ENCODE results near the gene USP47.

USP47 gene

GRCh38 chr11:11880179-11880578, 38.4 kb downstream of the USP47 start:
- ChIA-PET CTCF (interaction anchor here (0.9 kb wide), 1 partner anchor 31 kb away, joined by 3 read pairs; no protein-coding TSS in a partner anchor), POLR2A (interaction anchor here (0.9 to 1.5 kb wide), 2 partner anchors 8 to 38 kb away, joined by 3 read pairs; partner anchors contain the start of gene USP47)
- no peak for DNase-seq (ENCODE audit: extremely low spot score)
- TF ChIP-seq FOXA1 (IDR thresholded peaks at IDR 0.05) = no peak
- TF ChIP-seq FOXK2 (IDR thresholded peaks at IDR 0.05) = no peak
- TF ChIP-seq BHLHE40 (IDR thresholded peaks at IDR 0.05; ENCODE audit: borderline replicate concordance) = no peak
- TF ChIP-seq L3MBTL2 (conservative IDR thresholded peaks at IDR 0.05) = no peak
- TF ChIP-seq SUZ12 (IDR thresholded peaks at IDR 0.05) = no peak
- TF ChIP-seq, protein P1, sequence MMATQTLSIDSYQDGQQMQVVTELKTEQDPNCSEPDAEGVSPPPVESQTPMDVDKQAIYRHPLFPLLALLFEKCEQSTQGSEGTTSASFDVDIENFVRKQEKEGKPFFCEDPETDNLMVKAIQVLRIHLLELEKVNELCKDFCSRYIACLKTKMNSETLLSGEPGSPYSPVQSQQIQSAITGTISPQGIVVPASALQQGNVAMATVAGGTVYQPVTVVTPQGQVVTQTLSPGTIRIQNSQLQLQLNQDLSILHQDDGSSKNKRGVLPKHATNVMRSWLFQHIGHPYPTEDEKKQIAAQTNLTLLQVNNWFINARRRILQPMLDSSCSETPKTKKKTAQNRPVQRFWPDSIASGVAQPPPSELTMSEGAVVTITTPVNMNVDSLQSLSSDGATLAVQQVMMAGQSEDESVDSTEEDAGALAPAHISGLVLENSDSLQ (IDR thresholded peaks at IDR 0.05) = no peak
- no peak for TF ChIP-seq ELF4 (IDR thresholded peaks at IDR 0.05)
- no peak for TF ChIP-seq CTBP1 (IDR thresholded peaks at IDR 0.05; ENCODE audit: borderline replicate concordance)
- no peak for TF ChIP-seq ZNF384 (IDR thresholded peaks at IDR 0.05)
- TF ChIP-seq HDGF (IDR thresholded peaks at IDR 0.05; ENCODE audit: borderline replicate concordance) = no peak
- no peak for TF ChIP-seq FOXM1 (IDR thresholded peaks at IDR 0.05; ENCODE audit: borderline replicate concordance)

GRCh38 chr11:11882539-11882938, 40.8 kb downstream of the USP47 start:
- ChIA-PET POLR2A (no interaction called here), CTCF (interaction anchor here (1.2 kb wide), 1 partner anchor 37 kb away, joined by 3 read pairs; no protein-coding TSS in a partner anchor)
- DNase-seq (ENCODE audit: extremely low spot score) = no peak
- TF ChIP-seq TARDBP (IDR thresholded peaks at IDR 0.05) (no peak), FOXK2 (IDR thresholded peaks at IDR 0.05) (no peak), ELF4 (IDR thresholded peaks at IDR 0.05) (no peak), HDGF (IDR thresholded peaks at IDR 0.05; ENCODE audit: borderline replicate concordance) (no peak), ARNT (IDR thresholded peaks at IDR 0.05) (no peak), ZNF384 (IDR thresholded peaks at IDR 0.05) (no peak), L3MBTL2 (conservative IDR thresholded peaks at IDR 0.05) (no peak), SUZ12 (IDR thresholded peaks at IDR 0.05) (no peak), NFRKB (IDR thresholded peaks at IDR 0.05) (no peak), FOXA1 (IDR thresholded peaks at IDR 0.05) (no peak), LEF1 (IDR thresholded peaks at IDR 0.05; ENCODE audit: borderline replicate concordance) (no peak), SP1 (IDR thresholded peaks at IDR 0.05) (no peak), BHLHE40 (IDR thresholded peaks at IDR 0.05; ENCODE audit: borderline replicate concordance) (no peak), CTBP1 (IDR thresholded peaks at IDR 0.05; ENCODE audit: borderline replicate concordance) (no peak)
- TF ChIP-seq, protein P1 (IDR thresholded peaks at IDR 0.05) = no peak

DNA sequence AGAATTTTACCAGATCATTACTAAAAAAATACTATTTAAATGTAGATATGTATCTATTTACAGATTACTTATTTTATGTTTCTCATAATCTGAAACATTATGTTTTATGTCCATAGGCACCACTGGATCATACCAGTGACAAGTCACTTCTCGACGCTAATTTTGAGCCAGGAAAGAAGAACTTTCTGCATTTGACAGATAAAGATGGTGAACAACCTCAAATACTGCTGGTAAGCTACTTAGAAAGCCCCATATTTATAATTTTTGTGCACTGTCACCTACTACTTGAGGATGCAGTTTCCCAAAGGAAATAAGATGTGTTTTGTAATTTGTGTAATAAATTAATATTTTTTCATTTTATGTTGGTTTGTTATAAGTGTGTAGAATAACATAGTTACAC, 42.6 kb downstream of the USP47 start:
- POLR2A ChIA-PET = no interaction called here
- CTCF ChIA-PET = no interaction called here
- DNase-seq (ENCODE audit: extremely low spot score) = no peak
- TF ChIP-seq ZNF384 (IDR thresholded peaks at IDR 0.05) (no peak), NFRKB (IDR thresholded peaks at IDR 0.05) (no peak), FOXM1 (IDR thresholded peaks at IDR 0.05; ENCODE audit: borderline replicate concordance) (no peak), TARDBP (IDR thresholded peaks at IDR 0.05) (no peak), SP1 (IDR thresholded peaks at IDR 0.05) (no peak), LEF1 (IDR thresholded peaks at IDR 0.05; ENCODE audit: borderline replicate concordance) (no peak), L3MBTL2 (conservative IDR thresholded peaks at IDR 0.05) (no peak)

GRCh38 chr11:11884774-11885481, 43.2 kb downstream of the USP47 start:
- TF ChIP-seq HDGF (IDR thresholded peaks at IDR 0.05; ENCODE audit: borderline replicate concordance) (no peak), CTBP1 (IDR thresholded peaks at IDR 0.05; ENCODE audit: borderline replicate concordance) (no peak), FOXM1 (IDR thresholded peaks at IDR 0.05; ENCODE audit: borderline replicate concordance) (no peak), ARNT (IDR thresholded peaks at IDR 0.05) (no peak), SUZ12 (IDR thresholded peaks at IDR 0.05) (no peak)
- DNase-seq (ENCODE audit: extremely low spot score) = no peak
- ChIA-PET CTCF (no interaction called here), POLR2A (no interaction called here)

DNA sequence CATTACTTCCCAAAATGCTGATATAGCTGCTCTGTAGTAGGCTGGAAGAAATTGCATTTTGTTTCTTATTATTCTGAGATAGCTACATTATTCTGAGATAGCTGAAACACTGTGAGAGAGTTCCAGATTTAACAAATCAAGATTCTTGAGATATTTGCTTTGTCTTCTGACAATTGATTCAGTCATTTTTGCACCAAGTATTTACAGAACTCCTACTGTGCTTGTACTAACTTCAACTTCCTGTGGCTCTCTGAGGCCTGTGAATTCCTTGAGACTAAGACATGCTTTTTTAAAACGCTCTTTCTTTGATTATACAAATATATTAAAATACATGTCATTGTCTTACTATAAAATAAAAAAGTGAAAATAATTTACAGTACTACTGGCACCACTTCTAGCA, 52.7 kb downstream of the USP47 start:
- ChIA-PET CTCF (no interaction called here), POLR2A (no interaction called here)
- DNase-seq (ENCODE audit: extremely low spot score) = no peak
- TF ChIP-seq SP1 (IDR thresholded peaks at IDR 0.05) = no peak
- no peak for TF ChIP-seq LEF1 (IDR thresholded peaks at IDR 0.05; ENCODE audit: borderline replicate concordance)
- TF ChIP-seq HDGF (IDR thresholded peaks at IDR 0.05; ENCODE audit: borderline replicate concordance) = no peak
- no peak for TF ChIP-seq FOXA1 (IDR thresholded peaks at IDR 0.05)
- no peak for TF ChIP-seq BHLHE40 (IDR thresholded peaks at IDR 0.05; ENCODE audit: borderline replicate concordance)
- no peak for TF ChIP-seq ELF4 (IDR thresholded peaks at IDR 0.05)
- no peak for TF ChIP-seq L3MBTL2 (conservative IDR thresholded peaks at IDR 0.05)

GRCh38 chr11:11895672-11896071, 53.9 kb downstream of the USP47 start:
- DNase-seq (ENCODE audit: extremely low spot score) = no peak
- ChIA-PET POLR2A (no interaction called here), CTCF (no interaction called here)
- no peak for TF ChIP-seq HDGF (IDR thresholded peaks at IDR 0.05; ENCODE audit: borderline replicate concordance)
- TF ChIP-seq BHLHE40 (IDR thresholded peaks at IDR 0.05; ENCODE audit: borderline replicate concordance) = no peak
- no peak for TF ChIP-seq CTBP1 (IDR thresholded peaks at IDR 0.05; ENCODE audit: borderline replicate concordance)
- no peak for TF ChIP-seq TARDBP (IDR thresholded peaks at IDR 0.05)
- no peak for TF ChIP-seq FOXK2 (IDR thresholded peaks at IDR 0.05)
- no peak for TF ChIP-seq SUZ12 (IDR thresholded peaks at IDR 0.05)
- TF ChIP-seq FOXM1 (IDR thresholded peaks at IDR 0.05; ENCODE audit: borderline replicate concordance) = no peak
- TF ChIP-seq NFRKB (IDR thresholded peaks at IDR 0.05) = no peak

- TF ChIP-seq FOXK2 (IDR thresholded peaks at IDR 0.05) (no peak), CTBP1 (IDR thresholded peaks at IDR 0.05; ENCODE audit: borderline replicate concordance) (no peak), FOXM1 (IDR thresholded peaks at IDR 0.05; ENCODE audit: borderline replicate concordance) (no peak), NFRKB (IDR thresholded peaks at IDR 0.05) (no peak)
- TF ChIP-seq, protein P1 (IDR thresholded peaks at IDR 0.05) = no peak
- CTCF ChIA-PET = no interaction called here
Measured at GRCh38 chr11:11898648-11899047, 56.9 kb downstream of the USP47 start.

More at GRCh38 chr11:11898648-11899047, 56.9 kb downstream of the USP47 start:
- POLR2A ChIA-PET = no interaction called here
- DNase-seq (ENCODE audit: extremely low spot score) = no peak
